IMR-90 (cell line): Measurements from ENCODE around the gene RDH12. TPM values are rescaled to one million over a fixed set of nuclear protein-coding genes. Genes with fewer than 3 reads are reported as not detected.

Source experiments
- ATAC-seq: fragments of 200-7000 bp; cut with Tn5 transposase; 2 replicates; pipeline ENCODE4 v1.9.1; 2020; ENCODE audit warnings: low read depth, mild to moderate bottlenecking, moderate library complexity
- BruUV-seq: library from RNA; stranded (reverse); fragments of 400-500 nt; replicated peaks from 2 replicates; lab custom pipeline; 2021; lab: Mats Ljungman, UMichigan
- CTCF ChIA-PET: fragments of 300-600 bp; formaldehyde crosslinking; extraction: SDS; loops from one replicate; lab custom pipeline; 2021; ENCODE audit warnings: antibody characterized with exemption; lab: Yijun Ruan, JAX
- POLR2A ChIA-PET: fragments of 300-600 bp; sonication (Branson Sonifier 250); formaldehyde crosslinking; loops from one replicate; lab custom pipeline; 2022; ENCODE audit warnings: antibody characterized with exemption; ENCODE audit not compliant: unreplicated experiment; lab: Charles Lee
- DNase-seq: peaks from one replicate; pipeline ENCODE4 v3.0.0; 2013
- H2AFZ ChIP-seq: replicated peaks from 2 replicates; pipeline ENCODE3; 2013; ENCODE audit warnings: low read length, mild to moderate bottlenecking; ENCODE audit not compliant: poor library complexity
- H2AK5ac ChIP-seq: 2 replicates; pipeline ENCODE4 v1.6.1; 2013; ENCODE audit warnings: low read depth, low read length, inconsistent platforms
- H2AK9ac ChIP-seq: replicated peaks from 2 replicates; pipeline ENCODE3; 2013; ENCODE audit warnings: mild to moderate bottlenecking, low read depth, low read length, moderate library complexity; ENCODE audit not compliant: poor library complexity
- H2BK120ac ChIP-seq: 2 replicates; pipeline ENCODE4 v1.6.1; 2013; ENCODE audit warnings: low read depth, low read length, inconsistent platforms
- H2BK15ac ChIP-seq: 3 replicates; pipeline ENCODE4 v1.6.1; 2013; ENCODE audit warnings: low read depth, low read length, inconsistent platforms
- H2BK20ac ChIP-seq: 2 replicates; pipeline ENCODE4 v1.6.1; 2013; ENCODE audit warnings: low read depth, mild to moderate bottlenecking, inconsistent platforms, low read length, moderate library complexity
- H2BK5ac ChIP-seq: 2 replicates; pipeline ENCODE4 v1.6.1; 2013; ENCODE audit warnings: mild to moderate bottlenecking, low read depth, low read length, inconsistent platforms; ENCODE audit not compliant: poor library complexity, severe bottlenecking
- H3K14ac ChIP-seq: replicated peaks from 2 replicates; pipeline ENCODE4 v1.6.1; 2013; ENCODE audit warnings: low read depth, low read length, inconsistent platforms
- H3K18ac ChIP-seq: 2 replicates; pipeline ENCODE4 v1.6.1; 2013; ENCODE audit warnings: low read depth, low read length, control low read depth
- H3K23ac ChIP-seq: 2 replicates; pipeline ENCODE4 v1.6.1; 2013; ENCODE audit warnings: low read depth, low read length, inconsistent platforms
- H3K27ac ChIP-seq: 2 replicates; pipeline ENCODE4 v1.5.1; 2013; ENCODE audit warnings: mild to moderate bottlenecking, control low read depth, low read length; ENCODE audit not compliant: insufficient read depth
- H3K27me3 ChIP-seq: 2 replicates; pipeline ENCODE4 v1.6.1; 2013; ENCODE audit warnings: low read length; ENCODE audit not compliant: control insufficient read depth, insufficient read depth
- H3K36me3 ChIP-seq: 2 replicates; pipeline ENCODE4 v1.6.1; 2013; ENCODE audit warnings: low read length, mixed read lengths; ENCODE audit not compliant: control insufficient read depth, insufficient read depth
- H3K4ac ChIP-seq: 2 replicates; pipeline ENCODE4 v1.6.1; 2013; ENCODE audit warnings: low read depth, low read length, inconsistent platforms
- H3K4me1 ChIP-seq: 2 replicates; pipeline ENCODE4 v1.6.1; 2013; ENCODE audit warnings: low read length, mixed read lengths; ENCODE audit not compliant: control insufficient read depth, insufficient read depth
- H3K4me2 ChIP-seq: 2 replicates; pipeline ENCODE4 v1.6.1; 2013; ENCODE audit warnings: low read depth, mild to moderate bottlenecking, control low read depth, low read length, moderate library complexity
- H3K4me3 ChIP-seq: 2 replicates; pipeline ENCODE4 v1.5.1; 2013; ENCODE audit warnings: low read depth, mild to moderate bottlenecking, control low read depth, low read length, moderate library complexity; ENCODE audit not compliant: insufficient read depth
- H3K56ac ChIP-seq: 2 replicates; pipeline ENCODE4 v1.6.1; 2013; ENCODE audit warnings: low read length, inconsistent platforms; ENCODE audit not compliant: insufficient read depth; ENCODE audit errors: extremely low read depth
- H3K79me1 ChIP-seq, 2 experiments: 2 replicates each; pipeline ENCODE4 v1.6.1; 2013; ENCODE audit warnings: low read length in 2 of 2, inconsistent platforms in 1 of 2, low read depth in 1 of 2
- H3K9ac ChIP-seq: 2 replicates; pipeline ENCODE4 v1.6.1; 2013; ENCODE audit warnings: low read depth, low read length, control low read depth
- H3K9me1 ChIP-seq: 2 replicates; pipeline ENCODE4 v1.6.1; 2013; ENCODE audit warnings: low read length, inconsistent platforms; ENCODE audit not compliant: insufficient read depth
- H3K9me3 ChIP-seq: 2 replicates; pipeline ENCODE4 v1.6.1; 2013; ENCODE audit warnings: low read length; ENCODE audit not compliant: control insufficient read depth, insufficient read depth
- H4K20me1 ChIP-seq: 2 replicates; pipeline ENCODE4 v1.6.1; 2013; ENCODE audit warnings: low read length, inconsistent platforms; ENCODE audit not compliant: insufficient read depth
- H4K5ac ChIP-seq: 2 replicates; pipeline ENCODE4 v1.6.1; 2013; ENCODE audit warnings: mild to moderate bottlenecking, low read depth, low read length, control low read depth
- H4K8ac ChIP-seq, 2 experiments: 2 replicates each; pipeline ENCODE4 v1.6.1; 2013; ENCODE audit warnings: low read depth in 2 of 2, low read length in 2 of 2, control low read depth in 1 of 2, inconsistent platforms in 1 of 2
- H4K91ac ChIP-seq: 2 replicates; pipeline ENCODE4 v1.6.1; 2013; ENCODE audit warnings: low read depth, low read length, inconsistent platforms; ENCODE audit not compliant: insufficient read depth
- BHLHE40 ChIP-seq: fragments of 150-350 bp; IDR thresholded peaks from 2 replicates; pipeline ENCODE4 v1.6.1; 2016; ENCODE audit warnings: mild to moderate bottlenecking, low read depth, low read length
- CEBPB ChIP-seq: IDR thresholded peaks from 2 replicates; pipeline ENCODE4 v1.6.1; 2012; ENCODE audit warnings: low read depth, low read length, improper control_type of control experiment
- CHD1 ChIP-seq: IDR thresholded peaks from 2 replicates; pipeline ENCODE4 v1.6.1; 2012; ENCODE audit warnings: low read depth, low read length, improper control_type of control experiment
- CTCF ChIP-seq: conservative IDR thresholded peaks from 2 replicates; pipeline ENCODE4 v1.5.1; 2012; ENCODE audit warnings: mild to moderate bottlenecking, low read depth, low read length, improper control_type of control experiment
- ELK1 ChIP-seq: fragments of 150-350 bp; IDR thresholded peaks from 2 replicates; pipeline ENCODE4 v1.6.1; 2016; ENCODE audit warnings: low read depth, mild to moderate bottlenecking, low read length, moderate library complexity, borderline replicate concordance
- FOS ChIP-seq: fragments of 150-350 bp; IDR thresholded peaks from 2 replicates; pipeline ENCODE4 v1.6.1; 2016; ENCODE audit warnings: low read depth, low read length
- MAZ ChIP-seq: IDR thresholded peaks from 2 replicates; pipeline ENCODE4 v1.6.1; 2012; ENCODE audit warnings: low read depth, mild to moderate bottlenecking, low read length, improper control_type of control experiment, moderate library complexity, borderline replicate concordance
- MXI1 ChIP-seq: IDR thresholded peaks from 2 replicates; pipeline ENCODE4 v1.6.1; 2012; ENCODE audit warnings: low read depth, mild to moderate bottlenecking, low read length, moderate library complexity, borderline replicate concordance
- NFE2L2 ChIP-seq: fragments of 150-350 bp; IDR thresholded peaks from 2 replicates; pipeline ENCODE4 v1.6.1; 2016; ENCODE audit warnings: low read depth, mild to moderate bottlenecking, low read length
- POLR2A ChIP-seq: IDR thresholded peaks from 2 replicates; pipeline ENCODE4 v1.6.1; 2012; ENCODE audit warnings: mild to moderate bottlenecking, low read depth, low read length
- RCOR1 ChIP-seq: IDR thresholded peaks from 2 replicates; pipeline ENCODE4 v1.6.1; 2012; ENCODE audit warnings: mild to moderate bottlenecking, low read length, improper control_type of control experiment; ENCODE audit not compliant: insufficient replicate concordance
- RFX5 ChIP-seq: IDR thresholded peaks from 2 replicates; pipeline ENCODE4 v1.8.0; 2012; ENCODE audit warnings: low read depth, mild to moderate bottlenecking, low read length, moderate library complexity
- SMC3 ChIP-seq: fragments of 150-350 bp; IDR thresholded peaks from 2 replicates; pipeline ENCODE4 v1.6.1; 2016; ENCODE audit warnings: low read depth, mild to moderate bottlenecking, antibody characterized with exemption, low read length, moderate library complexity
- USF2 ChIP-seq: fragments of 150-350 bp; IDR thresholded peaks from 2 replicates; pipeline ENCODE4 v1.6.1; 2017; ENCODE audit warnings: mild to moderate bottlenecking, antibody characterized with exemption, low read length, low read depth
- WGBS, 2 experiments: methylation state at CpG; one replicate each; pipeline versions ENCODE4 v1.1.5 to v1.1.7; 2013; ENCODE audit warnings: missing lambda C conversion rate in 2 of 2; ENCODE audit not compliant: insufficient read length in 1 of 2; ENCODE audit errors: extremely low coverage in 2 of 2; 5-methylcytosine and 5-hydroxymethylcytosine counted together
- dilution Hi-C: fragments of 300-500 bp; cut with HindIII; formaldehyde crosslinking; loops from one replicate; pipeline ENCODE4 v1.14.3; 2018; ENCODE audit warnings: low sequenced_read_pairs; ENCODE audit not compliant: unreplicated experiment
- in situ Hi-C: fragments of 300-500 bp; cut with MboI; formaldehyde crosslinking; loops from 3 replicates; pipeline ENCODE4 v1.14.3; 2019; ENCODE audit warnings: low sequenced_read_pairs, inconsistent platforms, mixed read lengths
- intact Hi-C: fragments of 100-400 bp; cut with micrococcal nuclease; formaldehyde crosslinking; loops from 2 replicates; pipeline ENCODE4 v1.10.0; 2022
- polyA plus RNA-seq, 3 experiments: library from polyadenylated mRNA; depleted of rRNA; stranded (reverse); fragments of >200 nt; gene quantifications; 2 replicates each; pipeline ENCODE4 v1.2.3, GENCODE V29; 2012; ENCODE audit warnings: low replicate concordance in 1 of 3
- total RNA-seq: library from RNA; depleted of rRNA; stranded (reverse); fragments of >200 nt; gene quantifications from 2 replicates; pipeline ENCODE4 v1.2.3, GENCODE V29; 2012

The RDH12 gene
- total and polyA plus RNA-seq, 2 of the 4 experiments (the other 2 are of a cell fraction) = not detected

DNA sequence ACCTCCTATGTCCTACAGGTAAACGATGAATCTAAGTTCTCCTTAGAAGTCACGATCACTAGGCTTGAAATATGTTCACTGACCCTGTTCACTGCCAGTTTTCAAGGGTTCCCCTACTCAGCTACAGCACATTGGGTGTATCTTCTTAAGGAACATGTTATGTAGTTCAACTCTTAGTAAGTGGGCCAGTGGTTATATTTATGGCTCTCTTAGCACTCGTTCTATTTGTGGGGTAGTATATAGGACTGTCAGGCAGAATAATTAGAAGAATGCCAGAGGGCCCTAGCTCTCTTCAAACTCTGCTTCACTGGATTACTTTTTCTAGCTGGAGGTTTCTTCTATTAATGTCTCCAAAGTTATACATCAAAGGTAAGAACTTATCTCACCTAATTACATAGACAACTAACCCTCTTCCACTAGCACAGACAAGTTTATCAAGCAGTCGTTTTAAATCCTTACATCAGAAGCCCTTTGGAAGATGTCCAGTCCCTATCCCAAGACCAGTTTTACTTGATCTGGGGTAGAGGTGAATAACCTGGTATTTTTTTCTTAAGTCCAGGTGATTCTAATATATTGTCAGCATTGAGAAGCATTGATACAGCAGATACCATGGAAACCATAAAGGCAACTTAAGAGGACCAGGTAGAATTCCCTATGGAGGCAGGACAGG lies 75.1 kb downstream of the RDH12 start:
- Histone ChIP-seq H3K79me1 (no peaks in the 10 kb centered on the region), H2AFZ (no peak overlapping the region), H3K4me3 (no peak overlapping the region), H3K56ac (no peak overlapping the region), H3K9me3 (no peaks in the 10 kb centered on the region), H3K4me1 (no peaks in the 10 kb centered on the region), H4K91ac (no peak overlapping the region), H2AK5ac (no peak overlapping the region), H3K18ac (no peak overlapping the region), H3K4me2 (no peak overlapping the region), H3K9me1 (no peaks in the 10 kb centered on the region), H2BK20ac (no peak overlapping the region), H3K4ac (no peak overlapping the region), H3K27ac (no peak overlapping the region), H4K8ac (no peak overlapping the region), H3K14ac (no peak overlapping the region), H2BK5ac (no peak overlapping the region), H3K9ac (no peak overlapping the region), H4K5ac (no peak overlapping the region), H2BK120ac (no peak overlapping the region), H4K20me1 (no peaks in the 10 kb centered on the region), H2AK9ac (no peak overlapping the region), H3K23ac (no peak overlapping the region), H2BK15ac (no peak overlapping the region), H3K36me3 (peaks cover 46% of the 10 kb centered on the region), H3K27me3 (no peaks in the 10 kb centered on the region)
- in situ Hi-C loops = no loop called here
- DNase-seq (no peak), ATAC-seq (no peak)
- CTCF ChIA-PET = no interaction called here
- TF ChIP-seq RCOR1 (no peak), MAZ (no peak), USF2 (no peak), CTCF (no peak), CEBPB (no peak), MXI1 (no peak), POLR2A (no peak), NFE2L2 (no peak), FOS (no peak), SMC3 (no peak), RFX5 (no peak), ELK1 (no peak), BHLHE40 (no peak), CHD1 (no peak)
- dilution Hi-C loops = no loop called here
- WGBS, 2 experiments = no CpG with 5 or more reads among the region's 4 CpGs
- no TSS peak for BruUV-seq
- POLR2A ChIA-PET = no interaction called here
- intact Hi-C loops = no loop called here
